ENCODE measurements around the gene BCL11A. TPM values are rescaled to one million over a fixed set of nuclear protein-coding genes. Genes with fewer than 3 reads are reported as not detected.

BCL11A gene
- total and polyA plus RNA-seq, 2 donors from 2014 or later: 1.4 to 8.7 TPM

DNA sequence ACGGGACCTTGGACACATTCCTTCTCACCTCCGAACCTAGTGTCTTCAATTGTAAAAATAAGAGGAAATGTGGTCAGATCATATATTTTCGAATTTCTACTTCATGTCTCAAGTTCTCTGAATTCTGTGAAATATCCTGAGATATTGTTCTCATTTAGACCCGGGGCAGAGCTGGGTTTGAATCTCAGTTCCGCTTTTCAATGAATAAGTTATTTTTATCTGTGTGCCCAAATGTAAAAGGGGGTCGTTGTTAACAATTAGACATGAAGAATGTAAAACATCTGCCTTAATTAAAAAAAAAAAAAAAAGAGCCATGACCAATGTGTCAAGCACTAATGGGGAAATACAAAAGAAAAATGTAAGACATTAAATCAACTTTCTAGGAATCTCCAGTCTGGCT lies 48.9 kb upstream of the BCL11A start:
- no peaks in the 10 kb centered on the region for H3K9me3 ChIP-seq (ENCODE audit: control insufficient read depth in 2 of 3, insufficient read depth in 1 of 3, low read length in 3 of 3)
- FAIRE-seq (no peak), DNase-seq (no peak)
- no peaks in the 10 kb centered on the region for H3K36me3 ChIP-seq (ENCODE audit: control insufficient read depth in 2 of 3, insufficient read depth in 3 of 3, low read length in 3 of 3)
- no peak overlapping the region for H3K4me3 ChIP-seq (ENCODE audit: low read length in 3 of 3)
- TF ChIP-seq, protein P1, sequence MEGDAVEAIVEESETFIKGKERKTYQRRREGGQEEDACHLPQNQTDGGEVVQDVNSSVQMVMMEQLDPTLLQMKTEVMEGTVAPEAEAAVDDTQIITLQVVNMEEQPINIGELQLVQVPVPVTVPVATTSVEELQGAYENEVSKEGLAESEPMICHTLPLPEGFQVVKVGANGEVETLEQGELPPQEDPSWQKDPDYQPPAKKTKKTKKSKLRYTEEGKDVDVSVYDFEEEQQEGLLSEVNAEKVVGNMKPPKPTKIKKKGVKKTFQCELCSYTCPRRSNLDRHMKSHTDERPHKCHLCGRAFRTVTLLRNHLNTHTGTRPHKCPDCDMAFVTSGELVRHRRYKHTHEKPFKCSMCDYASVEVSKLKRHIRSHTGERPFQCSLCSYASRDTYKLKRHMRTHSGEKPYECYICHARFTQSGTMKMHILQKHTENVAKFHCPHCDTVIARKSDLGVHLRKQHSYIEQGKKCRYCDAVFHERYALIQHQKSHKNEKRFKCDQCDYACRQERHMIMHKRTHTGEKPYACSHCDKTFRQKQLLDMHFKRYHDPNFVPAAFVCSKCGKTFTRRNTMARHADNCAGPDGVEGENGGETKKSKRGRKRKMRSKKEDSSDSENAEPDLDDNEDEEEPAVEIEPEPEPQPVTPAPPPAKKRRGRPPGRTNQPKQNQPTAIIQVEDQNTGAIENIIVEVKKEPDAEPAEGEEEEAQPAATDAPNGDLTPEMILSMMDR (IDR thresholded peaks at IDR 0.05; ENCODE audit: borderline replicate concordance, extremely low read depth, insufficient read depth): no peak
- intact Hi-C loops (cut with DNase I): no loop called here
- H3K4me1 ChIP-seq (ENCODE audit: control insufficient read depth in 2 of 3, insufficient read depth in 2 of 3, low read depth in 1 of 3, low read length in 3 of 3): no peaks in the 10 kb centered on the region
- H3K27me3 ChIP-seq (ENCODE audit: control insufficient read depth, insufficient read depth, low read length): no peaks in the 10 kb centered on the region
- H3K9ac ChIP-seq (ENCODE audit: low read length in 3 of 3): no peak overlapping the region
- H3K27ac ChIP-seq (ENCODE audit: low read depth in 2 of 2, low read length in 2 of 2): no peak overlapping the region

DNA sequence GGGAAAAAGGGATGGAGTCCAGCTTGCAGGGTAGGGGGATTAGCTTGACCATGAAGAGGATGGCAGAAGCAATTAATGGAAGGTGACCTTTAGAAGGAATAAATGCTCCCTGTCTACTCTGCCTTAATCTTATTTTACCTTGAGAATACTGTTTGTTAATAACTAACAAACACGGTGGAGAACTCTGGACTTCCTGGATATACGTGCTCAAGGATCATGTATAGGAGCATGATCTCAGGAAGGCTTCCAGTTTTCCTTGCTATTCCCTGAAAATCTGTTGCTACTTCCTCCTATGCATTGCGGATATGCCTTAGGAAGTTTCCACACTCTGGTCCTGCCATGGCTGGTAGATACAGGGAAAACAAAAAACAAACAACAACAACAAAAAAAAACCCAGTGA lies 44.8 kb upstream of the BCL11A start:
- no peaks in the 10 kb centered on the region for H3K36me3 ChIP-seq (ENCODE audit: control insufficient read depth in 2 of 3, insufficient read depth in 3 of 3, low read length in 3 of 3)
- no peaks in the 10 kb centered on the region for H3K27me3 ChIP-seq (ENCODE audit: control insufficient read depth, insufficient read depth, low read length)
- TF ChIP-seq, protein P1 (IDR thresholded peaks at IDR 0.05; ENCODE audit: borderline replicate concordance, extremely low read depth, insufficient read depth): no peak
- peaks cover 0 to 4% (median 0%) of the 10 kb centered on the region in 3 donors for H3K9me3 ChIP-seq (ENCODE audit: control insufficient read depth in 2 of 3, insufficient read depth in 1 of 3, low read length in 3 of 3)
- no peak overlapping the region for H3K27ac ChIP-seq (ENCODE audit: low read depth in 2 of 2, low read length in 2 of 2)
- FAIRE-seq: no peak
- no peak overlapping the region for H3K4me3 ChIP-seq (ENCODE audit: low read length in 3 of 3)
- no peaks in the 10 kb centered on the region for H3K4me1 ChIP-seq (ENCODE audit: control insufficient read depth in 2 of 3, insufficient read depth in 2 of 3, low read depth in 1 of 3, low read length in 3 of 3)
- H3K9ac ChIP-seq (ENCODE audit: low read length in 3 of 3): no peak overlapping the region
- intact Hi-C loops (cut with DNase I): no loop called here
- no peak for DNase-seq

DNA sequence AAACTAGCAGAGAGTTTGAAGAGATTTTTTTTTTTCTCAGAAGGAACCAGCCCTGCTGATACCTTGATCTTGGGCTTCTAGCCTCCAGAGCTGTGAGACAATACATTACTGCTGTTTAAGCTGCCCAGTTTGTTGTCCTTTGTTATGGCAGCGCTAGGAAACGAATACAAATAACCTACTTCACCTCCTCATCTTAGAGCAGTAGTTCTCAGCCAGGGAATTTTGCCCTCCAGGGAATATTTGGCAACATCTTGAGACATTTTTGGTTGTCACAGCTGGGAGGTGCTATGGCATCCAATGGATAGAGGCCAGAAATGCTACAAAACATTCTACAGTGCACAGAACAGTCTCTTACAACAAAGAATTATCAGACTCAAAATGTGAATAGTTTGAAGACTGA lies 43.9 kb upstream of the BCL11A start:
- H3K36me3 ChIP-seq (ENCODE audit: control insufficient read depth in 2 of 3, insufficient read depth in 3 of 3, low read length in 3 of 3): no peaks in the 10 kb centered on the region
- intact Hi-C loops (cut with DNase I): no loop called here
- H3K27ac ChIP-seq (ENCODE audit: low read depth in 2 of 2, low read length in 2 of 2): no peak overlapping the region
- H3K4me3 ChIP-seq (ENCODE audit: low read length in 3 of 3): no peak overlapping the region
- TF ChIP-seq, protein P1 (IDR thresholded peaks at IDR 0.05; ENCODE audit: borderline replicate concordance, extremely low read depth, insufficient read depth): no peak
- peaks cover 0 to 7% (median 0%) of the 10 kb centered on the region in 3 donors for H3K9me3 ChIP-seq (ENCODE audit: control insufficient read depth in 2 of 3, insufficient read depth in 1 of 3, low read length in 3 of 3)
- H3K27me3 ChIP-seq (ENCODE audit: control insufficient read depth, insufficient read depth, low read length): no peaks in the 10 kb centered on the region
- DNase-seq (no peak), FAIRE-seq (no peak)
- no peak overlapping the region for H3K9ac ChIP-seq (ENCODE audit: low read length in 3 of 3)
- H3K4me1 ChIP-seq (ENCODE audit: control insufficient read depth in 2 of 3, insufficient read depth in 2 of 3, low read depth in 1 of 3, low read length in 3 of 3): no peaks in the 10 kb centered on the region

DNA sequence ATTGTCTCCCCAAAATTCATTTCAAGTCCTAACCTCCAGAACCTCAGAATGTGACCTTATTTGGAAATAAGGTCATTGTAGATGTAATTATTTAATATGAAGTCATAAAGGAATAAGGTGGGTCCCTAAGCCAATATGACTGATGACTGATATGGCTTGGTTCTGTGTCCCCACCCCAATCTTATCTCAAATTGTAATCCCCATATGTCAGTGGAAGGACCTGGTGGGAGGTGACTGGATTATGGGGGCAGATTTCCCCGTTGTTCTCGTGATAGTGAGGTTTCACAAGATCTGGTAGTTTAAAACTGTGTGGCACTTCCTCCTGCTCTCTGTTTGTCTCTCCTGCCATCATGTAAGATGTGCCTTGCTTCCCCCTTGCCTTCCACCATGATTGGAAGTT lies 43.0 kb upstream of the BCL11A start:
- no peak for FAIRE-seq
- DNase-seq: no peak
- Histone ChIP-seq H3K9ac (ENCODE audit: low read length in 3 of 3) (no peak overlapping the region), H3K9me3 (ENCODE audit: control insufficient read depth in 2 of 3, insufficient read depth in 1 of 3, low read length in 3 of 3) (peaks cover 0 to 12% (median 3%) of the 10 kb centered on the region in 3 donors), H3K36me3 (ENCODE audit: control insufficient read depth in 2 of 3, insufficient read depth in 3 of 3, low read length in 3 of 3) (no peaks in the 10 kb centered on the region), H3K4me1 (ENCODE audit: control insufficient read depth in 2 of 3, insufficient read depth in 2 of 3, low read depth in 1 of 3, low read length in 3 of 3) (no peaks in the 10 kb centered on the region), H3K4me3 (ENCODE audit: low read length in 3 of 3) (no peak overlapping the region), H3K27me3 (ENCODE audit: control insufficient read depth, insufficient read depth, low read length) (no peaks in the 10 kb centered on the region), H3K27ac (ENCODE audit: low read depth in 2 of 2, low read length in 2 of 2) (no peak overlapping the region)
- TF ChIP-seq, protein P1 (IDR thresholded peaks at IDR 0.05; ENCODE audit: borderline replicate concordance, extremely low read depth, insufficient read depth): no peak
- intact Hi-C loops (cut with DNase I): no loop called here

Measured in kidney (tissue), 14 donors.